H9 (cell line): ENCODE data around the gene FBXO30. TPM values are rescaled to one million over a fixed set of nuclear protein-coding genes. Genes with fewer than 3 reads are reported as not detected.

Experiments
- DNase-seq: peaks from one replicate; pipeline ENCODE4 v3.0.0-alpha.2; 2017
- H2AFZ ChIP-seq: one replicate; pipeline ENCODE4 v1.6.1; 2013; ENCODE audit warnings: mild to moderate bottlenecking, low read length, control low read depth, moderate library complexity
- H2AK5ac ChIP-seq: 2 replicates; pipeline ENCODE4 v1.6.1; 2013; ENCODE audit warnings: low read length, control low read depth, mixed read lengths; ENCODE audit not compliant: insufficient read length
- H2BK120ac ChIP-seq: one replicate; pipeline ENCODE4 v1.6.1; 2013; ENCODE audit warnings: low read depth, mild to moderate bottlenecking, low read length, control low read depth, inconsistent platforms; ENCODE audit not compliant: poor library complexity, severe bottlenecking
- H2BK12ac ChIP-seq: 2 replicates; pipeline ENCODE4 v1.6.1; 2013; ENCODE audit warnings: low read length, control low read depth, mixed read lengths, low read depth; ENCODE audit not compliant: insufficient read length
- H2BK15ac ChIP-seq: 2 replicates; pipeline ENCODE4 v1.6.1; 2013; ENCODE audit warnings: low read depth, low read length, control low read depth
- H2BK20ac ChIP-seq: one replicate; pipeline ENCODE4 v1.6.1; 2013; ENCODE audit warnings: low read depth, mild to moderate bottlenecking, low read length, control low read depth, inconsistent platforms; ENCODE audit not compliant: poor library complexity, severe bottlenecking
- H2BK5ac ChIP-seq: 2 replicates; pipeline ENCODE4 v1.6.1; 2013; ENCODE audit warnings: low read length, control low read depth, mixed read lengths; ENCODE audit not compliant: insufficient read length
- H3K14ac ChIP-seq: 2 replicates; pipeline ENCODE4 v1.6.1; 2013; ENCODE audit warnings: low read length, control low read depth; ENCODE audit not compliant: insufficient read depth
- H3K18ac ChIP-seq: 2 replicates; pipeline ENCODE4 v1.6.1; 2013; ENCODE audit warnings: low read depth, mild to moderate bottlenecking, mixed read lengths, low read length, control low read depth; ENCODE audit not compliant: insufficient read length
- H3K23ac ChIP-seq: 2 replicates; pipeline ENCODE4 v1.6.1; 2013; ENCODE audit warnings: low read length, control low read depth, mixed read lengths, low read depth; ENCODE audit not compliant: insufficient read length
- H3K23me2 ChIP-seq: 2 replicates; pipeline ENCODE4 v1.6.1; 2013; ENCODE audit warnings: low read depth, mild to moderate bottlenecking, mixed read lengths, low read length, control low read depth; ENCODE audit not compliant: insufficient read length, poor library complexity, severe bottlenecking
- H3K27ac ChIP-seq: 2 replicates; pipeline ENCODE4 v1.5.1; 2013; ENCODE audit warnings: low read length, control low read depth, mixed read lengths, low read depth; ENCODE audit not compliant: insufficient read length
- H3K27me3 ChIP-seq: 2 replicates; pipeline ENCODE4 v1.6.1; 2013; ENCODE audit warnings: low read length, control low read depth, inconsistent platforms; ENCODE audit not compliant: insufficient read depth
- H3K4ac ChIP-seq: 2 replicates; pipeline ENCODE4 v1.6.1; 2013; ENCODE audit warnings: low read depth, mild to moderate bottlenecking, control low read depth, inconsistent platforms, low read length, moderate library complexity
- H3K4me1 ChIP-seq: 2 replicates; pipeline ENCODE4 v1.6.1; 2013; ENCODE audit warnings: low read length, control low read depth, inconsistent platforms; ENCODE audit not compliant: insufficient read depth
- H3K4me2 ChIP-seq: 2 replicates; pipeline ENCODE4 v1.6.1; 2013; ENCODE audit warnings: low read length, control low read depth, mixed read lengths; ENCODE audit not compliant: insufficient read length, insufficient read depth
- H3K56ac ChIP-seq: 2 replicates; pipeline ENCODE4 v1.6.1; 2013; ENCODE audit warnings: low read depth, mild to moderate bottlenecking, mixed read lengths, low read length, control low read depth; ENCODE audit not compliant: insufficient read length
- H3K79me1 ChIP-seq: 2 replicates; pipeline ENCODE4 v1.6.1; 2013; ENCODE audit warnings: low read depth, mild to moderate bottlenecking, moderate library complexity, low read length, control low read depth, inconsistent platforms; ENCODE audit not compliant: insufficient read depth, poor library complexity, severe bottlenecking
- H3K79me2 ChIP-seq: 2 replicates; pipeline ENCODE4 v1.6.1; 2013; ENCODE audit warnings: low read length, control low read depth, inconsistent platforms; ENCODE audit not compliant: insufficient read depth
- H3K9ac ChIP-seq: 2 replicates; pipeline ENCODE4 v1.6.1; 2013; ENCODE audit warnings: low read length, control low read depth, mixed read lengths; ENCODE audit not compliant: insufficient read length; ENCODE audit errors: extremely low read depth
- H3K9me3 ChIP-seq: one replicate; pipeline ENCODE4 v1.6.1; 2013; ENCODE audit warnings: low read depth, low read length, inconsistent platforms; ENCODE audit not compliant: control insufficient read depth
- H3T11ph ChIP-seq: one replicate; pipeline ENCODE4 v1.6.1; 2013; ENCODE audit warnings: mild to moderate bottlenecking, low read length, control low read depth, inconsistent platforms
- H4K20me1 ChIP-seq: one replicate; pipeline ENCODE4 v1.6.1; 2013; ENCODE audit not compliant: control insufficient read depth, insufficient read length, insufficient read depth
- H4K5ac ChIP-seq: 2 replicates; pipeline ENCODE4 v1.6.1; 2013; ENCODE audit warnings: low read depth, mild to moderate bottlenecking, mixed read lengths, low read length, control low read depth; ENCODE audit not compliant: insufficient read length
- H4K8ac ChIP-seq: replicated peaks from 2 replicates; pipeline ENCODE4 v1.6.1; 2013; ENCODE audit warnings: low read length, control low read depth, mixed read lengths, low read depth; ENCODE audit not compliant: insufficient read length
- H4K91ac ChIP-seq: 2 replicates; pipeline ENCODE4 v1.6.1; 2013; ENCODE audit warnings: low read depth, mild to moderate bottlenecking, moderate library complexity, mixed read lengths, low read length, control low read depth; ENCODE audit not compliant: insufficient read length
- H3K27ac Mint-ChIP-seq, 3 experiments: 2 replicates in 2 of 3; 3 replicates in 1 of 3; pipeline ENCODE4 v1.8.0; 2020 to 2021; ENCODE audit warnings: mixed read lengths in 3 of 3, mild to moderate bottlenecking in 1 of 3, moderate library complexity in 1 of 3
- H3K27me3 Mint-ChIP-seq: 2 replicates; pipeline ENCODE4 v1.8.0; 2021; ENCODE audit warnings: low read depth, mild to moderate bottlenecking, moderate library complexity, mixed read lengths
- H3K36me3 Mint-ChIP-seq, 3 experiments: 2 replicates in 2 of 3; 3 replicates in 1 of 3; pipeline ENCODE4 v1.8.0; 2020 to 2021; ENCODE audit warnings: low read depth in 3 of 3, mixed read lengths in 3 of 3; ENCODE audit not compliant: insufficient read depth in 1 of 3
- H3K4me1 Mint-ChIP-seq, 2 experiments: 2 replicates each; pipeline ENCODE4 v1.8.0; 2020; ENCODE audit warnings: mixed read lengths in 2 of 2
- H3K4me3 Mint-ChIP-seq, 2 experiments: 2 replicates in 1 of 2; 3 replicates in 1 of 2; pipeline ENCODE4 v1.8.0; 2020 to 2021; ENCODE audit warnings: mild to moderate bottlenecking in 2 of 2, mixed read lengths in 2 of 2, moderate library complexity in 1 of 2
- H3K9me3 Mint-ChIP-seq, 2 experiments: 2 replicates in 1 of 2; 3 replicates in 1 of 2; pipeline ENCODE4 v1.8.0; 2020; ENCODE audit warnings: mild to moderate bottlenecking in 2 of 2, mixed read lengths in 2 of 2, moderate library complexity in 1 of 2
- CTCF ChIP-seq: fragments of 200-600 bp; sonication (generic); conservative IDR thresholded peaks from 3 replicates; pipeline ENCODE4 v1.8.0; 2021; ENCODE audit warnings: antibody characterized with exemption, mild to moderate bottlenecking
- WGBS: extraction: QIAGEN DNeasy Blood & Tissue Kit; methylation state at CpG from one replicate; pipeline ENCODE4 v1.1.7; 2013; ENCODE audit warnings: missing lambda C conversion rate, low lambda C conversion rate, mixed read lengths; ENCODE audit not compliant: insufficient read length; ENCODE audit errors: extremely low coverage; 5-methylcytosine and 5-hydroxymethylcytosine counted together
- total RNA-seq: library from RNA; stranded (reverse); gene quantifications from 2 replicates; pipeline ENCODE4 v1.2.1, GENCODE V29; 2021

Gene FBXO30
- total RNA-seq, 1 experiment from 2014 or later, result 16.9 TPM

DNA sequence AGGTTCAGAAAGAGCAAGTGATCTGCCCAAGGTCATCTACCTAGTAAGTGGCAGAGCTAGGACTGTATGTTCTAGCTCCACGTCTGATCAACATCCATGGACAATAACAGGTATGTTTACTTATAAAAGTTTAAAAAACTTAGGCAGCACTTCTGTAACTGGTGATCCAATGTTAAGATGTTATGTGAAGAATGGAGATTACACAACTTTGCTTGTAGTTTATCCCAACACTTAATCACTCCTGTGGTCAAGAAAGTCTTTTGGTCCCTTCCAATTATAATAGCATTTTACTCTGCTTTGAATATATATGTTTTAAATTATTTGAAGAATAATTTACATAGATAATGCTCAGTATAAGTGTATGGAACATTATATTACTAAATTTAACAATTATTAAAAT, 4.8 kb downstream of the FBXO30 start:
- H3K23me2 ChIP-seq, result no peaks in the 10 kb centered on the region
- Mint-ChIP-seq H3K9me3 (no peaks in the 10 kb centered on the region), H3K27me3 (no peaks in the 10 kb centered on the region), H3K4me3 (no peak overlapping the region), H3K36me3 (peaks cover 17 to 26% (median 18%) of the 10 kb centered on the region in 3 experiments; a peak in 6 of 7 replicates), H3K27ac (no peak overlapping the region; a peak in 1 of 7 replicates), H3K4me1 (peaks cover 24 to 30% of the 10 kb centered on the region in 2 experiments)
- peaks cover 4% of the 10 kb centered on the region for H3K79me1 ChIP-seq
- no peaks in the 10 kb centered on the region for H4K20me1 ChIP-seq
- H3K27ac ChIP-seq, result no peak overlapping the region
- H3K9ac ChIP-seq, result no peak overlapping the region
- no peak overlapping the region for H2AK5ac ChIP-seq
- H3K79me2 ChIP-seq, result peaks cover 32% of the 10 kb centered on the region; the same call in 1 of the 2 replicates
- no peak for DNase-seq
- H2BK15ac ChIP-seq, result no peak overlapping the region
- H3T11ph ChIP-seq, result no peak overlapping the region
- H3K4ac ChIP-seq, result no peak overlapping the region
- H2BK5ac ChIP-seq, result no peak overlapping the region
- no peaks in the 10 kb centered on the region for H3K27me3 ChIP-seq
- no peak overlapping the region for H4K8ac ChIP-seq
- no peak overlapping the region for H2BK12ac ChIP-seq
- H2AFZ ChIP-seq, result no peak overlapping the region
- H2BK20ac ChIP-seq, result no peak overlapping the region
- no peaks in the 10 kb centered on the region for H3K9me3 ChIP-seq
- no peak overlapping the region for H4K91ac ChIP-seq
- no peak for TF ChIP-seq CTCF
- H4K5ac ChIP-seq, result no peak overlapping the region
- H3K23ac ChIP-seq, result no peak overlapping the region
- no peak overlapping the region for H3K14ac ChIP-seq
- no peaks in the 10 kb centered on the region; the same call in 1 of the 2 replicates for H3K4me1 ChIP-seq
- no CpG with 5 or more reads among the region's 1 CpG for WGBS
- no peak overlapping the region for H2BK120ac ChIP-seq
- no peak overlapping the region for H3K56ac ChIP-seq
- no peak overlapping the region for H3K4me2 ChIP-seq
- no peak overlapping the region for H3K18ac ChIP-seq
